ENCODE data around the gene ARHGEF28.

ARHGEF28 gene, protein sequence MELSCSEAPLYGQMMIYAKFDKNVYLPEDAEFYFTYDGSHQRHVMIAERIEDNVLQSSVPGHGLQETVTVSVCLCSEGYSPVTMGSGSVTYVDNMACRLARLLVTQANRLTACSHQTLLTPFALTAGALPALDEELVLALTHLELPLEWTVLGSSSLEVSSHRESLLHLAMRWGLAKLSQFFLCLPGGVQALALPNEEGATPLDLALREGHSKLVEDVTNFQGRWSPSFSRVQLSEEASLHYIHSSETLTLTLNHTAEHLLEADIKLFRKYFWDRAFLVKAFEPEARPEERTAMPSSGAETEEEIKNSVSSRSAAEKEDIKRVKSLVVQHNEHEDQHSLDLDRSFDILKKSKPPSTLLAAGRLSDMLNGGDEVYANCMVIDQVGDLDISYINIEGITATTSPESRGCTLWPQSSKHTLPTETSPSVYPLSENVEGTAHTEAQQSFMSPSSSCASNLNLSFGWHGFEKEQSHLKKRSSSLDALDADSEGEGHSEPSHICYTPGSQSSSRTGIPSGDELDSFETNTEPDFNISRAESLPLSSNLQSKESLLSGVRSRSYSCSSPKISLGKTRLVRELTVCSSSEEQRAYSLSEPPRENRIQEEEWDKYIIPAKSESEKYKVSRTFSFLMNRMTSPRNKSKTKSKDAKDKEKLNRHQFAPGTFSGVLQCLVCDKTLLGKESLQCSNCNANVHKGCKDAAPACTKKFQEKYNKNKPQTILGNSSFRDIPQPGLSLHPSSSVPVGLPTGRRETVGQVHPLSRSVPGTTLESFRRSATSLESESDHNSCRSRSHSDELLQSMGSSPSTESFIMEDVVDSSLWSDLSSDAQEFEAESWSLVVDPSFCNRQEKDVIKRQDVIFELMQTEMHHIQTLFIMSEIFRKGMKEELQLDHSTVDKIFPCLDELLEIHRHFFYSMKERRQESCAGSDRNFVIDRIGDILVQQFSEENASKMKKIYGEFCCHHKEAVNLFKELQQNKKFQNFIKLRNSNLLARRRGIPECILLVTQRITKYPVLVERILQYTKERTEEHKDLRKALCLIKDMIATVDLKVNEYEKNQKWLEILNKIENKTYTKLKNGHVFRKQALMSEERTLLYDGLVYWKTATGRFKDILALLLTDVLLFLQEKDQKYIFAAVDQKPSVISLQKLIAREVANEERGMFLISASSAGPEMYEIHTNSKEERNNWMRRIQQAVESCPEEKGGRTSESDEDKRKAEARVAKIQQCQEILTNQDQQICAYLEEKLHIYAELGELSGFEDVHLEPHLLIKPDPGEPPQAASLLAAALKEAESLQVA (N-terminal part only)

GRCh38 chr5:73625944-73626811 lies at the start of gene ARHGEF28:
Gene ARHGEF28 (plus strand): TSS chr5:73626196. CDS start chr5:73684852, 58,656 bp downstream.
- in situ Hi-C loops (cut with MboI; ENCODE audit: low sequenced_read_pairs, unreplicated experiment): no loop called here
- TF ChIP-seq CTCF (IDR thresholded peaks at IDR 0.05; ENCODE audit: borderline replicate concordance, control extremely low read depth, extremely low read depth, insufficient read depth, missing control alignments): no peak
- peak; percentile 47 for DNase-seq (ENCODE audit: low spot score)

DNA sequence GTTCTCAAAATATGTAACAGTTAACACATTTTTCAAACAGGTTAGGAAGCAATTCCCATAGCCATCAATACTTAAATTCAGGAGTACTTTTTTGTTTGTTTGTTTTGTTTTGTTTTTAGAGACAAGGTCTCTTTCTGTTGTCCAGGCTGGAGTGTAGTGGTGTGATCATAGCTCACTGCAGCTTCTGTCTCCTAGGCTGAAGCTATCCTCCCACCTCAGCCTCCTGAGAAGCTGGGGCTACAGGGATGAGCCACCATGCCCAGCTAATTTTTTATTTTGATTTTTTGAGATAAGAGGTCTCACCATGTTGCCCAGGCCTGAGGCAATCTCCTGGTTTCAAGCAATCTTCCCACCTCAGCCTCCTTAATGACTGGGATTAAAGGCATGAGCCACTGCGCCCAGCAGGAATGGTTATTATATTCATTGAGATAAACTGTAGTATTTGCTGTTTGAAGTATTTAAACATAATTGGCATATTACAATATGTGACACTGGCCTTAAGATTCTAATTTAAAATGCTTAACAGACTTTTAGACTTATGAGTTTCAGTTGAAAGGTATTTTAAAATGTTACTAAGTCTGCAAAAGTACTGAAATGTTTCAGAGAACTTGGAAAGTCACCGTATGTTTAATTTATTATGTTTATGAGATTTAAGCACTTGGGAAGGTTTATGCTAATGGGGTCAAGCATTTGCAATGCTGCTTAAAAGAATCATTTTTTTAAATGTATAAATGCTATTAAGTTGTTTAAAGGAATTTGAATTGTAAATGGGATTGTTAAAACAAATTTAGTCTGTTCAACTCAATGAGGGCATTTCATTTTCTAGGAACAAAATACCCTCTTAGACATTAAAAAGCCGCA lies 43.5 kb upstream of the ARHGEF28 start:
- DNase-seq (ENCODE audit: low spot score): no peak
- in situ Hi-C loops (cut with MboI; ENCODE audit: low sequenced_read_pairs, unreplicated experiment): loop anchor here (25.0 kb wide), 1 partner anchor 1080 kb away; no protein-coding TSS in a partner anchor
- TF ChIP-seq CTCF (IDR thresholded peaks at IDR 0.05; ENCODE audit: borderline replicate concordance, control extremely low read depth, extremely low read depth, insufficient read depth, missing control alignments): no peak

- TF ChIP-seq CTCF (IDR thresholded peaks at IDR 0.05; ENCODE audit: borderline replicate concordance, control extremely low read depth, extremely low read depth, insufficient read depth, missing control alignments): no peak
- in situ Hi-C loops (cut with MboI; ENCODE audit: low sequenced_read_pairs, unreplicated experiment): loop anchor here (25.0 kb wide), 1 partner anchor 1074 kb away; no protein-coding TSS in a partner anchor
- DNase-seq (ENCODE audit: low spot score): no peak
Measured at GRCh38 chr5:73587923-73588322, 38.1 kb upstream of the ARHGEF28 start.

DNA sequence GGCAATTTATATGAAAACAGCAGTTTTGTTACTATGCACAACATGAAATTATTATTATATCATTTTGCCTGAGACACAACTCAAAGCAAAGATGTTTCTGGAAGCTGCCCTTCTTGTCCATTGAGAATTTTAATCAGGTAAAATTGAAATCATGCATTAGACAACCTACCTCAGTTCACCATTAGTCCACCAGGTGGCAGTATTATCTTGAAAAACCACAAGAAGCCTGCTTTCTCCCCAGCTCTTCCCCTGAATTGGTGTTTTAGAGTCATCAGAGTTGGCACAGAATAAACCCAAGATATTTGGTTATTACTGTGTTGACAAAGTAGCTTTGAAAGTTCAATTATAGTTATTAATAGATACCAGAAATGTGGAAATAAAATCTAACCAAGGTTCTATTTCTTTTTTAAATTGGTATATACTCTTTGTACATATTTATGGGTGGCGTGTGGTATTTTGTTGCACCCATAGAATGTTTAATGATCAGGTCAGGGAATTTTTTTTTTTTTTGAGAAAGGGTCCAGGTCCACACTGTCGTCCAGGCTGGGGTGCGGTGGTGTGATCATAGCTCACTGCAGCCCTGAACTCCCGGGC lies 34.8 kb upstream of the ARHGEF28 start:
- in situ Hi-C loops (cut with MboI; ENCODE audit: low sequenced_read_pairs, unreplicated experiment): loop anchor here (5.0 to 25.0 kb wide), 2 partner anchors 201 to 1071 kb away; no protein-coding TSS in a partner anchor
- peak; percentile 58 for TF ChIP-seq CTCF (IDR thresholded peaks at IDR 0.05; ENCODE audit: borderline replicate concordance, control extremely low read depth, extremely low read depth, insufficient read depth, missing control alignments)
- DNase-seq (ENCODE audit: low spot score): peak; percentile 36
